Stimulated activated memory B cell treated with anti-CD40 and anti-IgM and Interleukin-4, amounts not matched to agents 10 μg/mL and 1 μg/mL and 100 μg/mL, for 72 hours (primary cell): ENCODE measurements around the gene PPAN.
A peak's percentile ranks its signal among the peaks of the same experiment; 100 is the strongest.

Experiments
- ATAC-seq: fragments of 150-1000 bp; cut with Tn5 transposase; 2 replicates; pipeline ENCODE4 v1.10.0; 2021
- H3K27ac Mint-ChIP-seq: one replicate; pipeline ENCODE4 v1.8.0; 2022; ENCODE audit warnings: mild to moderate bottlenecking, mixed read lengths
- H3K27me3 Mint-ChIP-seq: one replicate; pipeline ENCODE4 v1.8.0; 2022; ENCODE audit warnings: mixed read lengths
- H3K36me3 Mint-ChIP-seq: one replicate; pipeline ENCODE4 v1.8.0; 2022; ENCODE audit warnings: mixed read lengths
- H3K4me1 Mint-ChIP-seq: one replicate; pipeline ENCODE4 v1.8.0; 2022; ENCODE audit warnings: mixed read lengths
- H3K4me3 Mint-ChIP-seq: one replicate; pipeline ENCODE4 v1.8.0; 2022; ENCODE audit warnings: mild to moderate bottlenecking, moderate library complexity, mixed read lengths
- H3K9me3 Mint-ChIP-seq: one replicate; pipeline ENCODE4 v1.8.0; 2022; ENCODE audit warnings: mixed read lengths

The PPAN gene

GRCh38 chr19:10137751-10138682 is 31.9 kb downstream of the PPAN start:
- Mint-ChIP-seq H3K36me3 (peaks cover 65% of the 10 kb centered on the region), H3K27me3 (no peaks in the 10 kb centered on the region), H3K27ac (no peak overlapping the region), H3K9me3 (no peaks in the 10 kb centered on the region), H3K4me3 (no peak overlapping the region), H3K4me1 (no peaks in the 10 kb centered on the region)
- no peak for ATAC-seq

GRCh38 chr19:10138879-10139795 is 33.0 kb downstream of the PPAN start:
- Mint-ChIP-seq H3K27me3 (no peaks in the 10 kb centered on the region), H3K9me3 (no peaks in the 10 kb centered on the region), H3K4me3 (no peak overlapping the region), H3K4me1 (no peaks in the 10 kb centered on the region), H3K27ac (no peak overlapping the region), H3K36me3 (peaks cover 59% of the 10 kb centered on the region)
- no peak for ATAC-seq

GRCh38 chr19:10139952-10140351 is 33.8 kb downstream of the PPAN start:
- H3K27ac Mint-ChIP-seq: no peak overlapping the region
- H3K27me3 Mint-ChIP-seq: no peaks in the 10 kb centered on the region
- H3K36me3 Mint-ChIP-seq: peaks cover 61% of the 10 kb centered on the region
- H3K4me1 Mint-ChIP-seq: no peaks in the 10 kb centered on the region
- H3K9me3 Mint-ChIP-seq: no peaks in the 10 kb centered on the region
- no peak for ATAC-seq
- no peak overlapping the region for H3K4me3 Mint-ChIP-seq

DNA sequence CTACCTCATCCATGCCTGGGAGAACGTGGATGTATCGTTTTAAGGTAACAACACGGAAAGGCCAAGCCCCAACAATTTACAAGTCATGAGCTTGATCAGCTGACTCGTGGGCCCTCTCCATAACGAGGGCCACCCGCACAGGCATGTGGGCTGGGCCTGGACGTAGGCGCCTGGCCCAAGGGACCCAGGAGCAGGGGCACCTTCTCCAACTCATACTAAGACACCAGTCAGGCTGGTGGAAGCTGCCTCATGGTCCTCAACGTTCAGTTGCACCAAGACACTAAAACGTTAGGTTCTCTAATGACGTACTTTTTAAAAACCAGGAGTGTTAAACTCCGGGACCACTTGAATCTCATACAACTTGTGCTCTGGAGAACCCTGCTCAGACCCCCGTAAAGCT is 35.3 kb downstream of the PPAN start:
- no peak for ATAC-seq
- H3K27me3 Mint-ChIP-seq: no peaks in the 10 kb centered on the region
- H3K4me3 Mint-ChIP-seq: no peak overlapping the region
- H3K27ac Mint-ChIP-seq: no peak overlapping the region
- H3K9me3 Mint-ChIP-seq: no peaks in the 10 kb centered on the region
- H3K36me3 Mint-ChIP-seq: peaks cover 66% of the 10 kb centered on the region
- H3K4me1 Mint-ChIP-seq: no peaks in the 10 kb centered on the region

- no peaks in the 10 kb centered on the region for H3K4me1 Mint-ChIP-seq
- no peak for ATAC-seq
- H3K4me3 Mint-ChIP-seq: no peak overlapping the region
- H3K27ac Mint-ChIP-seq: no peak overlapping the region
- H3K27me3 Mint-ChIP-seq: no peaks in the 10 kb centered on the region
- peaks cover 65% of the 10 kb centered on the region for H3K36me3 Mint-ChIP-seq
- no peaks in the 10 kb centered on the region for H3K9me3 Mint-ChIP-seq
Measured at GRCh38 chr19:10141973-10142372, 35.8 kb downstream of the PPAN start.

GRCh38 chr19:10142701-10143375 is 36.7 kb downstream of the PPAN start:
- H3K4me1 Mint-ChIP-seq: no peaks in the 10 kb centered on the region
- no peaks in the 10 kb centered on the region for H3K27me3 Mint-ChIP-seq
- peaks cover 66% of the 10 kb centered on the region for H3K36me3 Mint-ChIP-seq
- no peaks in the 10 kb centered on the region for H3K9me3 Mint-ChIP-seq
- ATAC-seq: peak; percentile 66
- no peak overlapping the region for H3K27ac Mint-ChIP-seq
- H3K4me3 Mint-ChIP-seq: no peak overlapping the region

- Mint-ChIP-seq H3K27me3 (no peaks in the 10 kb centered on the region), H3K4me3 (no peak overlapping the region), H3K27ac (no peak overlapping the region), H3K36me3 (peaks cover 64% of the 10 kb centered on the region), H3K9me3 (no peaks in the 10 kb centered on the region), H3K4me1 (no peaks in the 10 kb centered on the region)
- no peak for ATAC-seq
Measured at GRCh38 chr19:10143681-10144080, 37.5 kb downstream of the PPAN start.

GRCh38 chr19:10144361-10144760 is 38.2 kb downstream of the PPAN start:
- ATAC-seq: no peak
- H3K4me3 Mint-ChIP-seq: no peak overlapping the region
- no peaks in the 10 kb centered on the region for H3K27me3 Mint-ChIP-seq
- H3K9me3 Mint-ChIP-seq: no peaks in the 10 kb centered on the region
- H3K4me1 Mint-ChIP-seq: no peaks in the 10 kb centered on the region
- H3K36me3 Mint-ChIP-seq: peaks cover 64% of the 10 kb centered on the region
- no peak overlapping the region for H3K27ac Mint-ChIP-seq

- no peak for ATAC-seq
- Mint-ChIP-seq H3K27ac (no peak overlapping the region), H3K36me3 (peaks cover 64% of the 10 kb centered on the region), H3K9me3 (no peaks in the 10 kb centered on the region), H3K4me3 (no peak overlapping the region), H3K27me3 (no peaks in the 10 kb centered on the region), H3K4me1 (no peaks in the 10 kb centered on the region)
Measured at GRCh38 chr19:10145031-10145430, 38.9 kb downstream of the PPAN start.

DNA sequence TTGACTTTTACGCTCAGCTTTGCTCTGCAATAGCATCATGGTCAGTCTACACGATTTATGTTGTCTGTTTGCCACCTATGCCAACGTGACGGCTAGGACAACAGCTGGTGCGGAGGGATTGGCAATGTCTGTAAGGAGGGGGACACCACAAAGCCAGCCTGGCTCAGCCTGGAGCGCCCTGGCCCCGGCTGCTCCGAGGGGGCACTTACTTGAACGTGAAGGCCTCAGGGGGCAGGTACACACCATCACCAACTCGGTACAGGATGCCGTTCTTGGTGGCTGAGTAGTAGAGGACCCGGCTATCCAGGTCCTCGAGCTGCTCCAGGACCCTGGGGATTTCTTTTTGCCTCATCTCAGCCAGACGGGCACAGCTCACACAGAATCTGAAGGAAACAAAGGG is 40.0 kb downstream of the PPAN start:
- Mint-ChIP-seq H3K4me3 (no peak overlapping the region), H3K4me1 (no peaks in the 10 kb centered on the region), H3K27ac (no peak overlapping the region), H3K9me3 (no peaks in the 10 kb centered on the region), H3K27me3 (no peaks in the 10 kb centered on the region), H3K36me3 (peaks cover 66% of the 10 kb centered on the region)
- ATAC-seq: no peak

GRCh38 chr19:10149427-10149826 is 43.3 kb downstream of the PPAN start:
- Mint-ChIP-seq H3K27ac (no peak overlapping the region), H3K9me3 (no peaks in the 10 kb centered on the region), H3K4me3 (no peak overlapping the region), H3K36me3 (peaks cover 83% of the 10 kb centered on the region), H3K4me1 (no peaks in the 10 kb centered on the region), H3K27me3 (no peaks in the 10 kb centered on the region)
- no peak for ATAC-seq

DNA sequence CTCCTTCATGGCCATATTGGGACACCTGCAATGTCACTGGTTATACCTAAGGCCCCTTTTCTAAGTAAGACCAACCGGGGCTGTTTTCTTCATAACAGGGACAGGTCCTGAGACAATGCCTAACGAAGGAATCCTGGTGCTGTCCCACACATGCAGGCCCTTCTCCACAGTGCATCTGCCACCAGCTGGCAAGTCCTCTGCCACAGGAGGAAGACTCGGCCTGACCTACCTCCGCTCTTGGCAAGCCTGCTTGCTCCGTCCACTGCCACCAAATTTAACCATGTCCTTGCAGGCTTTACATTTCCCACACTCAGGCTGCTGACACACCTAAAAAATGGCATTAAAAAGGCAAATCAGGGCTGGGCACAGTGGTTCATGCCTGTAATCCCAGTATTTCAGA is 45.4 kb downstream of the PPAN start:
- ATAC-seq: no peak

GRCh38 chr19:10152100-10152499 is 45.9 kb downstream of the PPAN start:
- ATAC-seq: no peak
- H3K36me3 Mint-ChIP-seq: peaks cover 86% of the 10 kb centered on the region

More for the DNA sequence above, 45.4 kb downstream of the PPAN start:
- H3K36me3 Mint-ChIP-seq: peaks cover 84% of the 10 kb centered on the region
- H3K4me1 Mint-ChIP-seq: no peaks in the 10 kb centered on the region
- no peak overlapping the region for H3K27ac Mint-ChIP-seq
- H3K9me3 Mint-ChIP-seq: no peaks in the 10 kb centered on the region
- no peak overlapping the region for H3K4me3 Mint-ChIP-seq
- no peaks in the 10 kb centered on the region for H3K27me3 Mint-ChIP-seq

DNA sequence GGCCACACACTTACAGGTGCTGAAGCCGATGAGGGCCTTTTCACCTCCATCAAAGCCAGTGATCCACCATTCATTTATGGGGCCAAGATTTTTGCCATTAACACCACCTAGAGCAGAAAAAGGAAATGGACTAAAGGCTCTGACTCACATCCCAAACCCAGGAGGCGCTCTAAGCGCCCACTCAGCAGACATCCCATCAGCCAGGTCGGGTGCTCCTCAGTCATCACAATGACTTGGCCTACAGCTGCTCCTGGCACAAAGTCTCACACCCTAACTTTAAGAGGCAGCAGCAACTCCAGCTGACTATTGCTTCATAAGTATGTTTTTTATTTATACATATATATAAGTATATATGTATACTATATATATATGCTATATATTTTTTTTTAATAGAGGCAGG is 49.7 kb downstream of the PPAN start:
- Mint-ChIP-seq H3K9me3 (no peaks in the 10 kb centered on the region), H3K4me3 (no peak overlapping the region), H3K27me3 (no peaks in the 10 kb centered on the region), H3K4me1 (no peaks in the 10 kb centered on the region), H3K36me3 (peaks cover 89% of the 10 kb centered on the region), H3K27ac (no peak overlapping the region)
- ATAC-seq: no peak

More at GRCh38 chr19:10152100-10152499, 45.9 kb downstream of the PPAN start:
- H3K4me1 Mint-ChIP-seq: no peaks in the 10 kb centered on the region
- no peak overlapping the region for H3K27ac Mint-ChIP-seq
- H3K9me3 Mint-ChIP-seq: no peaks in the 10 kb centered on the region
- no peak overlapping the region for H3K4me3 Mint-ChIP-seq
- H3K27me3 Mint-ChIP-seq: no peaks in the 10 kb centered on the region

GRCh38 chr19:10158071-10158470 is 51.9 kb downstream of the PPAN start:
- Mint-ChIP-seq H3K4me3 (no peak overlapping the region), H3K9me3 (no peaks in the 10 kb centered on the region), H3K27ac (peak overlapping the region; percentile 45), H3K27me3 (no peaks in the 10 kb centered on the region), H3K36me3 (peaks cover 78% of the 10 kb centered on the region), H3K4me1 (no peaks in the 10 kb centered on the region)
- ATAC-seq: no peak
